Eye (tissue), 1 donor: ENCODE results near the gene ZNF813.
A peak's percentile ranks its signal among the peaks of the same experiment; 100 is the strongest.
"Not testable (repeated sequence)": the region's sequence is repeated elsewhere in the genome, so short reads cannot be mapped to it uniquely, and the experiment has no call there.

Source experiments
- DNase-seq: peaks from one replicate; pipeline ENCODE4 v3.0.0-alpha.2; 2015

Gene ZNF813

DNA sequence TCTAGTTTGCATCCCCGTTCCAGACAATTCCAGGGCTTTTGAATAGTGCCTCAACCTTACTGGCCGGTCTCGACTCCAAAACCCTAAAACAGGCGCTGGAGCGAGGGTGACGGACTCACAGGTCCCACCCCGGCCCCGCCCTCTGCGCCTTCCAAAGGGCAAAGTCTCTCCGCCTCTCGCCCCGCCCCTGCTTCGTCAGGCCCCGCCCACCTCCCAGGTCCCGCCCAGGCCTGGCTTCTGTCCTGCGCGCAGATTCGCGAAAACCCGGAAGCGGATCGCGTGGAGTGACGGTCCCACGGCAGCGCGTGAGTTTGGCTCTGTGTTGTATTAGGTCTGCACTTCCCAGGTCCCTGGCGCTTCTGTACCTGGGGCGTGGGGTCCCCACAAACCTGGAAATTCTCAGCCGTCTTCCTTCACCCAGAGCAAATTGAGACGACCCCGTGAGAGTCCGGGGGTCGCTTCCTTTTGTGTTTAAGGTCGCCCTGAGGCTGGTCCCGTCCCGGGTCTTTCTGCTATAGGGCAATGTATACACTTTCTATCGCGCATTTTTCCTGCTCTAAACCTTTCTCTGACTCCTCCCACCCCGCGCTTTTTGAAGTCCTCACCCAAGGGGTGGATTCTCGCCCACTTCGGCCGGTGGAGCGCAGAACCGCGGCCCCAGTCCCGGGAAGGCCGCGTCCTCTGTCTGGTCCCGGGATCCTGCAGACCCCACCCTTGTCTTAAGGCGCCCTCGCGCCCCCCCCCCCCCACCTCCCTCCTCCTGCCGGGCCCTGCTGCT lies at the start of gene ZNF813:
TSS of gene ZNF813 (plus strand) at position 249 of the 778 bp plus-strand sequence. CDS start 16,090 bp downstream, outside the sequence.
- DNase-seq = peak; percentile 97

GRCh38 chr19:53420520-53421315 lies 46.8 kb upstream of the ZNF813 start:
- DNase-seq = not testable (repeated sequence)

GRCh38 chr19:53422551-53422950 lies 45.0 kb upstream of the ZNF813 start:
- DNase-seq = peak; percentile 53

DNA sequence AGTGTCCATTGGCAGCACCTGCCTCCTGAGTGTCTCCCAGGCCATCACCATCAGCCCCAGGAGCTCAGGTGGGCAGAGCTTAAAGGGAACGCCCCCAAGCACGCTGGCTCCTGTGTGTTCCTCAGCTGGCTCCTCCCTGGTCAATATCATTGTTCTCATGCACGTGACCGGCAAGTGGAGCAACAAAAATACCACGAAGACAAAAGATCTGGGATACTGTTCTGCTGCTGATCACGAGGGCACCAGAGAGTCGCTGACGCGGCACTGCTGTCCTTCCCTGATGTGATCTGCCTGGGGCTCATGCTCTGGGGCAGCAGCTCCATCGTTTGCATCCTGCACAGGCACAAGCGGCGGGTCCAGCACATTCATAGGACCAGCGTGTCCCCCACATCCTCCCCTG lies 44.5 kb upstream of the ZNF813 start:
- not testable (repeated sequence) for DNase-seq

DNA sequence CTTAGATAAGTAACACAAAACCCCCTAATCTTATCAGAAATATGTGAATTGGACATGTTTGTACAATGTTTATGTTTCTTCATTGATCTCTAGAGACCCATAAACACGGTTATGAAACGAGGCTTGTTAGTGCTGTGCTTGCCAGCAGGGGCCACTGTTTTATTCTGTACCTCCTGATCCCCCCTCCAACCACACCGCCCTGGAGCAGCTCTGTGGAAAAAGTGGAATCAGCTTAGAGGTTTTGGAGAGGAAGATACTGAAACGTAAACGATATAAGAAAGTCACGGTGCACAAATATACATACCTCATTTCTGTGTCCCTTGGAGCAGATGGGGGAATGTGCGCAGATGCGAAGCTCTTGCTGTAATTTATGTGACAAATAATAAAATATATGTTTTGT lies 43.9 kb upstream of the ZNF813 start:
- DNase-seq = peak; percentile 61

DNA sequence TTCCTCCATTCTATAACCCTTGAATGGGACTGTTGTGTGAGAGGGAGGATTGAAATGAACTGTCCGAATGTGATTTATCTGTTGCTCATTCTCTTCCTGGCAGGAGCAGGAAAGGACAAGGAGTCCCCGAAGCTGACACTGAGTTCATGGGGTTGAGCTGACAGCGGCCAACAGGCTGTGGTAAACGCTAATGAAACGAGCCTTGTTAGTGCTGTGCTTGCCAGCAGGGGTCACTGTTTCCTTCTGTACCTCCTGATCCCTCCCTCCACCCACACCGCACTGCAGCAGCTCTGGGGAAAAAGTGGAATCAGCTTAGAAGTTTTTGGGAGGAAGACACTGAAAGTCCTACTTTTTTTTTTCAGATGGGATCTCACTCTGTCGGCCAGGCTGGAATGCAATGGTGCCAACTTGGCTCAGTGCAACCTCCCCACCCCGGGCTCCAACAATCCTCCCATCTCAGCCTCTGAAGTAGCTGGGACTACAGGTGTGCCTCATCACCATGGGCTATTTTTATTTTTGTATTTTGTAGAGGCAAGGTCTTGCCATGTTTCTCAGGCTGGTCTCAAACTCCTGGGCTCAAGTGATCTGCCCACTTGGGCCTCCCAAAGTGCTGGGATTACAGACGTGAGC lies 42.5 kb upstream of the ZNF813 start:
- DNase-seq = peak; percentile 93

DNA sequence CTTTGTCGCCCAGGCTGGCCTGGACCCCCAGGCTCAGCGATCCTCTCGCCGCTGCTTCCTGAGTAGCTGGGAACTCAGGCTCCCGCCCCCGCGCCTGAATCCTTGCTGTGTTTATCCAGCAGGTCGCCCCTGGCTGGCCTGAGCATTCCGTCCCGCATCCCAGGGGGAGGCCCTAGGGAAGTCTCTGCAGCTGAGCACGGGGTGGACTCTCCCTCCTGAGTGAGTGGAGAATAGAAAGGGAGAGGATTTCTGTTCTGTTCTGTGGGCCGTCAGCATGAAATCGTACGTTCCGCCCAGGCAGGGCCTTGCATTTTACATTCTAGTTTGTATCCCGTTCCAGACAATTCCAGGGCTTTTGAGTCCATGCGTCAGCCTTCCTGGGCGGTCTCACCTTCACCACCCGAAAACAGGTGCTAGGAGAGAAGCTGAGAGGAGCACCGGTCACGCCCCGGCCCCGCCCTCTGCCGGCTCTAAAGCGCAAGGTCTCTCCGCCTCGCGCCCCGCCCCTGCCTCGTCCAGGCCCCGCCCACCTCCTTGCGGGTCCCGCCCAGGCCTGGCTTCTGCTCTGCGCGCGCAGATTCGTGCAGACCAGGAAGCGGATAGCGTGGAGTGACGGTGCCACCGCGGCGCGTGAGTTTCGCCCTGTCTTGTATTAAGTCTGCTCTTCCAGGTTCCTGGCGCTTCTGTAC lies 36.0 kb upstream of the ZNF813 start, which contains the start of gene ZNF761:
TSS of gene ZNF761 (plus strand) at position 586 of the 689 bp plus-strand sequence. CDS start 15,285 bp downstream, outside the sequence.
- DNase-seq = peak; percentile 97

DNA sequence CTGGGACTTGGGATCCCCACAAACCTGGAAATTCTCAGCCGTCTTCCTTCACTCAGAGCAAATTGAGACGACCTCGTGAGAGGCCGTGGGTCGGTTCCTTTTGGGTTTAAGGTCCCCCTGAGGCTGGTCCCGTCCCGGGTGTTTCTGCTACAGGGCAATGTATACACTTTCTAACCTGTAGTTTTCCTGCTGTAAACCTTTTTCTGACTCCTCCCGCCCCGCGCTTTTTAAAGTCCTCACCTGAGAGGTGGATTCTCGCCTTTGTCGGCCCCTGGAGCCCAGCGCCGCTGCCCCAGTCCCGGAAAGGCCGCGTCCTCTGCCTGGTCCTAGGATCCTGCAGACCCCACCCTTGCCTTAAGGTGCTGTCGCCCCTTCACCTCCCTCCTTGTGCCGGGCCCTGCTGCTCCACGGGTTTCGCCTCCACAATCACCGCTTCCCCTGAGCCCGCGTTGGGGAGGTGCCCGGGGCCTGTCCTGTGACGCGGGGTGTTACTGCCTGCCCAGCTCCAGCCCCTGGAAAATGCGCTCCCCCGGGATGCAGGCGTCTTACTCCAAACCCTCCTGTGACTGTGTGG lies 35.4 kb upstream of the ZNF813 start:
- no peak for DNase-seq

DNA sequence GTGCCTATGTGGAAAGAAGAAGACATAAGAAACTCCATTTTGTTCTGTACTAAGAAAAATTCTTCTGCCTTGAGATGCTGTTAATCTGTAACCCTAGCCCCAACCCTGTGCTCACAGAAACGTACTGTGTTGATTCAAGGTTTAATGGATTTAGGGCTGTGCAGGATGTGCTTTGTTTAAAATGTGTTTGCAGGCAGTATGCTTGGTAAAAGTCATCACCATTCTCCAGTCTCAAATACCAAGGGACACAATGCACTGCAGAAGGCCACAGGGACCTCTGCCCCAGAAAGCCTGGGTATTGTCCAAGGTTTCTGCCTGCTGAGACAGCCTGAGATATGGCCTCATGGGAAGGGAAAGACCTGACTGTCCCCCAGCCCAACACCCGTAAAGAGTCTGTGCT lies 23.7 kb upstream of the ZNF813 start:
- DNase-seq = not testable (repeated sequence)

- not testable (repeated sequence) for DNase-seq
Observed at GRCh38 chr19:53447196-53447595, 20.3 kb upstream of the ZNF813 start.

GRCh38 chr19:53455828-53456227 lies 11.7 kb upstream of the ZNF813 start:
- no peak for DNase-seq

GRCh38 chr19:53460131-53460721 lies 7.3 kb upstream of the ZNF813 start:
- DNase-seq = not testable (repeated sequence)

- no peak for DNase-seq
Observed at GRCh38 chr19:53461866-53462265, 5.7 kb upstream of the ZNF813 start.

- peak; percentile 58 for DNase-seq
Observed at GRCh38 chr19:53462861-53463260, 4.7 kb upstream of the ZNF813 start.

DNA sequence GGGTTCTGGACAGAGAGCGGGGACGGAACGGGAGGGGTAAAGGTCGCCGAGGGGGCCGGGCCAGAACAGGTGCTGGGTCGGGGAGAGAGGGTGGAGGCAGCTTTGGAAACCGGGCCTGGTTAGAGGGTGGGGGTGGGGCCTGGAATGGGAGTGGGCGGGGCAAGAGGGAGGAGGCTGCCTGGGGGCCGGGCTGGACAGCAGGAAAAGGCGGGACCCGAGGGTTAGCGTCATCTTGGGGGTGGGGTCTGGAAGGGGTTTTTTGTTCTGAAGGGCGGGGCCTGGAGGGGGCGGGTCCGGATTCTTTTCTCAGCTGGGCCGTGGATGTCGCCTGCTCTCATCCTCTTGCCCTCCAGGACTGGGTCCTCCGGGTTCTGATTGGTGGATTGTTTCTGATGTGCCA lies 4.3 kb upstream of the ZNF813 start:
- peak; percentile 91 for DNase-seq

DNA sequence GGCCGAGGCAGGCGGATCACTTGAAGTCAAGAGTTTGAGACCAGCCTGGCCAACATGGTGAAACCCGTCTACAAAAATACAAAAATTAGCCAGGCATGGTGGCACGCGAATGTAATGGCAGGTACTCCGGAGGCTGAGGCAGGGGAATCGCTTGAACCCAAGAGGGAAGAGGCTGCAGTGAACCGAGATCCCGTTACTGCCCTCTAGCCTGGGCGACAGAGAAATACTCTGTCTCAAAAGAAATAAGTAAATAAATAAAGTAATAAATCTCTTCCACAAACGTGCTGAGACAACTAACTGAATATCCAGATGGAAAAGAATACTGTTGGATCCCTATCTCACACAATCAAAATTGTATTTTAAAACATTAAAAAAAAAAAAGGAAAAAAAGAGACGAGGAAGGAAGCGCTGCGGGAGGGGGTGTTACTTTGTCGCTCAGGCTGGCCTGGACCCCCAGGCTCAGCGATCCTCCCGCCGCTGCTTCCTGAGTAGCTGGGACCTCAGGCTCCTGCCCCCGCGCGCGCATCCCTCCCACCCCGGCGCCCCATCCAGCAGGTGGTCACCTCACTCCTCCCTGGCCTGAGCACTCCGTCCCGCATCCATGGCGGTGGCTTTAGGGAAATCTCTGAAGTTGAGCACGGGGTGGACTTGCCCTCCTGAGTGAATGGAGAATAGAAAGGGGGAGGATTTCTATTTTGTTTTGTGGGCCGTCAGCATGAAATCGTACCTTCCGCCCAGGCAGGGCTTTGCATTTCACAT lies 628 bp upstream of the ZNF813 start:
- no peak for DNase-seq

GRCh38 chr19:53468628-53469027 lies 1.1 kb downstream of the ZNF813 start:
- not testable (repeated sequence) for DNase-seq

DNA sequence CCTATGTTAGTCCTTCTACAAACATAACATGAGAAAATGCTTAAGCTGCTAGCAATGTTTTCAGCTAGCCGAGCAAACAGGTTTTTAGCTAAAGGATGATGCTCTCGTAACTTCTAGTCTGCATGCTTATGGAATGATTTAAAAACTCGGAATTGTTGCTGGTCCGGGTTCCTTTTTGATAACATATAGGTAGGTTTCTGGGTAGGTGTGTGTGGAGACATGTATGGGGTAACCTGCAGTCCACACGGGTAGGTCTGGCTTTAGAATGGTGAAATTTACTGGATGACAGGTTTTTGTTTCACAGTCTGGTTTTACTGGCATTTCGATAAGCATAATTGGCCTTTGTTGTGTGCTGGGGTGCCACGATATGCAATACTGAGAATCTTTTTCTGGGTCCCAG lies 4.4 kb downstream of the ZNF813 start:
- DNase-seq = no peak

GRCh38 chr19:53474832-53475231 lies 7.3 kb downstream of the ZNF813 start:
- DNase-seq = not testable (repeated sequence)

DNA sequence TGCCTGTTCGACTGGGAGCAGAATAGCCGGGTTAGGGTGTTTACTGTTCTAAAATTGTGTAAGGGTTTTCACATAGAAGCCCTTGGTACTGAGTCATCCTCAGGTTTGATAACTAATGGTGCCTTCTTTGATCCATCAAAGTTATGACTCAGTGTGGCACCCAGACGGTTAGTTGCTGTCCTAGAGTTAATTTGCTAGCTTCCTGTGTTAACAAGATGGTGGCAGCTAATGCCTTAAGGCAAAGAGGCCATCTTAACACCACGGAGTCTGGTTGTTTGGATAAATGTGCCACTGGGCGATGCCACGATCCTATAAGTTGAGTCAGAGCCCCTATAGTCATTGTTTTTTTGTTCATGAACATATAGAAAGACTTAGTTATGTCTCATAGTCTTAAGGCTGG lies 7.9 kb downstream of the ZNF813 start:
- DNase-seq = not testable (repeated sequence)

GRCh38 chr19:53483751-53484150 lies 16.2 kb downstream of the ZNF813 start:
- DNase-seq = not testable (repeated sequence)
